IMR-90 (cell line): ENCODE data around the gene KLK10. TPM values are rescaled to one million over a fixed set of nuclear protein-coding genes. Genes with fewer than 3 reads are reported as not detected.

Experiments
- ATAC-seq: fragments of 200-7000 bp; cut with Tn5 transposase; 2 replicates; pipeline ENCODE4 v1.9.1; 2020; ENCODE audit warnings: low read depth, mild to moderate bottlenecking, moderate library complexity
- BruUV-seq: library from RNA; stranded (reverse); fragments of 400-500 nt; replicated peaks from 2 replicates; lab custom pipeline; 2021; lab: Mats Ljungman, UMichigan
- CTCF ChIA-PET: fragments of 300-600 bp; formaldehyde crosslinking; extraction: SDS; loops from one replicate; lab custom pipeline; 2021; ENCODE audit warnings: antibody characterized with exemption; lab: Yijun Ruan, JAX
- POLR2A ChIA-PET: fragments of 300-600 bp; sonication (Branson Sonifier 250); formaldehyde crosslinking; loops from one replicate; lab custom pipeline; 2022; ENCODE audit warnings: antibody characterized with exemption; ENCODE audit not compliant: unreplicated experiment; lab: Charles Lee
- DNase-seq: peaks from one replicate; pipeline ENCODE4 v3.0.0; 2013
- H2AFZ ChIP-seq: replicated peaks from 2 replicates; pipeline ENCODE3; 2013; ENCODE audit warnings: low read length, mild to moderate bottlenecking; ENCODE audit not compliant: poor library complexity
- H2AK5ac ChIP-seq: 2 replicates; pipeline ENCODE4 v1.6.1; 2013; ENCODE audit warnings: low read depth, low read length, inconsistent platforms
- H2AK9ac ChIP-seq: replicated peaks from 2 replicates; pipeline ENCODE3; 2013; ENCODE audit warnings: mild to moderate bottlenecking, low read depth, low read length, moderate library complexity; ENCODE audit not compliant: poor library complexity
- H2BK120ac ChIP-seq: 2 replicates; pipeline ENCODE4 v1.6.1; 2013; ENCODE audit warnings: low read depth, low read length, inconsistent platforms
- H2BK15ac ChIP-seq: 3 replicates; pipeline ENCODE4 v1.6.1; 2013; ENCODE audit warnings: low read depth, low read length, inconsistent platforms
- H2BK20ac ChIP-seq: 2 replicates; pipeline ENCODE4 v1.6.1; 2013; ENCODE audit warnings: low read depth, mild to moderate bottlenecking, inconsistent platforms, low read length, moderate library complexity
- H2BK5ac ChIP-seq: 2 replicates; pipeline ENCODE4 v1.6.1; 2013; ENCODE audit warnings: mild to moderate bottlenecking, low read depth, low read length, inconsistent platforms; ENCODE audit not compliant: poor library complexity, severe bottlenecking
- H3K14ac ChIP-seq: replicated peaks from 2 replicates; pipeline ENCODE4 v1.6.1; 2013; ENCODE audit warnings: low read depth, low read length, inconsistent platforms
- H3K18ac ChIP-seq: 2 replicates; pipeline ENCODE4 v1.6.1; 2013; ENCODE audit warnings: low read depth, low read length, control low read depth
- H3K23ac ChIP-seq: 2 replicates; pipeline ENCODE4 v1.6.1; 2013; ENCODE audit warnings: low read depth, low read length, inconsistent platforms
- H3K27ac ChIP-seq: 2 replicates; pipeline ENCODE4 v1.5.1; 2013; ENCODE audit warnings: mild to moderate bottlenecking, control low read depth, low read length; ENCODE audit not compliant: insufficient read depth
- H3K27me3 ChIP-seq: 2 replicates; pipeline ENCODE4 v1.6.1; 2013; ENCODE audit warnings: low read length; ENCODE audit not compliant: control insufficient read depth, insufficient read depth
- H3K36me3 ChIP-seq: 2 replicates; pipeline ENCODE4 v1.6.1; 2013; ENCODE audit warnings: low read length, mixed read lengths; ENCODE audit not compliant: control insufficient read depth, insufficient read depth
- H3K4ac ChIP-seq: 2 replicates; pipeline ENCODE4 v1.6.1; 2013; ENCODE audit warnings: low read depth, low read length, inconsistent platforms
- H3K4me1 ChIP-seq: 2 replicates; pipeline ENCODE4 v1.6.1; 2013; ENCODE audit warnings: low read length, mixed read lengths; ENCODE audit not compliant: control insufficient read depth, insufficient read depth
- H3K4me2 ChIP-seq: 2 replicates; pipeline ENCODE4 v1.6.1; 2013; ENCODE audit warnings: low read depth, mild to moderate bottlenecking, control low read depth, low read length, moderate library complexity
- H3K4me3 ChIP-seq: 2 replicates; pipeline ENCODE4 v1.5.1; 2013; ENCODE audit warnings: low read depth, mild to moderate bottlenecking, control low read depth, low read length, moderate library complexity; ENCODE audit not compliant: insufficient read depth
- H3K56ac ChIP-seq: 2 replicates; pipeline ENCODE4 v1.6.1; 2013; ENCODE audit warnings: low read length, inconsistent platforms; ENCODE audit not compliant: insufficient read depth; ENCODE audit errors: extremely low read depth
- H3K79me1 ChIP-seq, 2 experiments: 2 replicates each; pipeline ENCODE4 v1.6.1; 2013; ENCODE audit warnings: low read length in 2 of 2, inconsistent platforms in 1 of 2, low read depth in 1 of 2
- H3K9ac ChIP-seq: 2 replicates; pipeline ENCODE4 v1.6.1; 2013; ENCODE audit warnings: low read depth, low read length, control low read depth
- H3K9me1 ChIP-seq: 2 replicates; pipeline ENCODE4 v1.6.1; 2013; ENCODE audit warnings: low read length, inconsistent platforms; ENCODE audit not compliant: insufficient read depth
- H3K9me3 ChIP-seq: 2 replicates; pipeline ENCODE4 v1.6.1; 2013; ENCODE audit warnings: low read length; ENCODE audit not compliant: control insufficient read depth, insufficient read depth
- H4K20me1 ChIP-seq: 2 replicates; pipeline ENCODE4 v1.6.1; 2013; ENCODE audit warnings: low read length, inconsistent platforms; ENCODE audit not compliant: insufficient read depth
- H4K5ac ChIP-seq: 2 replicates; pipeline ENCODE4 v1.6.1; 2013; ENCODE audit warnings: mild to moderate bottlenecking, low read depth, low read length, control low read depth
- H4K8ac ChIP-seq, 2 experiments: 2 replicates each; pipeline ENCODE4 v1.6.1; 2013; ENCODE audit warnings: low read depth in 2 of 2, low read length in 2 of 2, control low read depth in 1 of 2, inconsistent platforms in 1 of 2
- H4K91ac ChIP-seq: 2 replicates; pipeline ENCODE4 v1.6.1; 2013; ENCODE audit warnings: low read depth, low read length, inconsistent platforms; ENCODE audit not compliant: insufficient read depth
- BHLHE40 ChIP-seq: fragments of 150-350 bp; IDR thresholded peaks from 2 replicates; pipeline ENCODE4 v1.6.1; 2016; ENCODE audit warnings: mild to moderate bottlenecking, low read depth, low read length
- CHD1 ChIP-seq: IDR thresholded peaks from 2 replicates; pipeline ENCODE4 v1.6.1; 2012; ENCODE audit warnings: low read depth, low read length, improper control_type of control experiment
- FOS ChIP-seq: fragments of 150-350 bp; IDR thresholded peaks from 2 replicates; pipeline ENCODE4 v1.6.1; 2016; ENCODE audit warnings: low read depth, low read length
- MXI1 ChIP-seq: IDR thresholded peaks from 2 replicates; pipeline ENCODE4 v1.6.1; 2012; ENCODE audit warnings: low read depth, mild to moderate bottlenecking, low read length, moderate library complexity, borderline replicate concordance
- NFE2L2 ChIP-seq: fragments of 150-350 bp; IDR thresholded peaks from 2 replicates; pipeline ENCODE4 v1.6.1; 2016; ENCODE audit warnings: low read depth, mild to moderate bottlenecking, low read length
- RCOR1 ChIP-seq: IDR thresholded peaks from 2 replicates; pipeline ENCODE4 v1.6.1; 2012; ENCODE audit warnings: mild to moderate bottlenecking, low read length, improper control_type of control experiment; ENCODE audit not compliant: insufficient replicate concordance
- RFX5 ChIP-seq: IDR thresholded peaks from 2 replicates; pipeline ENCODE4 v1.8.0; 2012; ENCODE audit warnings: low read depth, mild to moderate bottlenecking, low read length, moderate library complexity
- USF2 ChIP-seq: fragments of 150-350 bp; IDR thresholded peaks from 2 replicates; pipeline ENCODE4 v1.6.1; 2017; ENCODE audit warnings: mild to moderate bottlenecking, antibody characterized with exemption, low read length, low read depth
- WGBS, 2 experiments: methylation state at CpG; one replicate each; pipeline versions ENCODE4 v1.1.5 to v1.1.7; 2013; ENCODE audit warnings: missing lambda C conversion rate in 2 of 2; ENCODE audit not compliant: insufficient read length in 1 of 2; ENCODE audit errors: extremely low coverage in 2 of 2; 5-methylcytosine and 5-hydroxymethylcytosine counted together
- dilution Hi-C: fragments of 300-500 bp; cut with HindIII; formaldehyde crosslinking; loops from one replicate; pipeline ENCODE4 v1.14.3; 2018; ENCODE audit warnings: low sequenced_read_pairs; ENCODE audit not compliant: unreplicated experiment
- in situ Hi-C: fragments of 300-500 bp; cut with MboI; formaldehyde crosslinking; loops from 3 replicates; pipeline ENCODE4 v1.14.3; 2019; ENCODE audit warnings: low sequenced_read_pairs, inconsistent platforms, mixed read lengths
- intact Hi-C: fragments of 100-400 bp; cut with micrococcal nuclease; formaldehyde crosslinking; loops from 2 replicates; pipeline ENCODE4 v1.10.0; 2022
- polyA plus RNA-seq, 3 experiments: library from polyadenylated mRNA; depleted of rRNA; stranded (reverse); fragments of >200 nt; gene quantifications; 2 replicates each; pipeline ENCODE4 v1.2.3, GENCODE V29; 2012; ENCODE audit warnings: low replicate concordance in 1 of 3
- total RNA-seq: library from RNA; depleted of rRNA; stranded (reverse); fragments of >200 nt; gene quantifications from 2 replicates; pipeline ENCODE4 v1.2.3, GENCODE V29; 2012

The KLK10 gene
- total and polyA plus RNA-seq, 2 of the 4 experiments (the other 2 are of a cell fraction): not detected

GRCh38 chr19:51007488-51007887 lies 12.0 kb downstream of the KLK10 start:
- BruUV-seq: no TSS peak

More at GRCh38 chr19:51007488-51007887, 12.0 kb downstream of the KLK10 start:
- Histone ChIP-seq H3K36me3 (no peaks in the 10 kb centered on the region), H4K5ac (no peak overlapping the region), H4K20me1 (no peaks in the 10 kb centered on the region), H4K8ac (no peak overlapping the region), H3K56ac (no peak overlapping the region), H3K4ac (no peak overlapping the region), H3K9ac (no peak overlapping the region), H3K4me1 (no peaks in the 10 kb centered on the region), H3K79me1 (no peaks in the 10 kb centered on the region), H2BK20ac (no peak overlapping the region), H3K18ac (no peak overlapping the region), H3K27ac (no peak overlapping the region), H2BK120ac (no peak overlapping the region), H2BK5ac (no peak overlapping the region), H3K9me1 (no peaks in the 10 kb centered on the region), H2AFZ (no peak overlapping the region), H2AK9ac (no peak overlapping the region), H3K4me3 (no peak overlapping the region), H3K14ac (no peak overlapping the region), H3K9me3 (peaks cover 4% of the 10 kb centered on the region), H3K23ac (no peak overlapping the region), H4K91ac (no peak overlapping the region), H3K4me2 (no peak overlapping the region), H2BK15ac (no peak overlapping the region), H3K27me3 (no peaks in the 10 kb centered on the region), H2AK5ac (no peak overlapping the region)
- in situ Hi-C loops (no loop called here), intact Hi-C loops (no loop called here), dilution Hi-C loops (no loop called here)
- TF ChIP-seq USF2 (no peak), MXI1 (no peak), RCOR1 (no peak), NFE2L2 (no peak), CHD1 (no peak), FOS (no peak), BHLHE40 (no peak), RFX5 (no peak)
- POLR2A ChIA-PET: no interaction called here
- ATAC-seq (no peak), DNase-seq (no peak)
- no CpG with 5 or more reads among the region's 3 CpGs for WGBS, 2 experiments
- CTCF ChIA-PET: interaction anchor here (0.7 kb wide), 2 partner anchors 86 to 141 kb away, joined by 3 read pairs; no protein-coding TSS in a partner anchor
